ENCODE data around the gene TSPAN5. TPM values are rescaled to one million over a fixed set of nuclear protein-coding genes. Genes with fewer than 3 reads are reported as not detected.

The TSPAN5 gene
- polyA plus RNA-seq, 3 donors from 2014 or later: 21.9 to 37.8 (median 27.2) TPM

- DNase-seq: no peak
- peaks cover 24 to 29% of the 10 kb centered on the region in 2 donors for H3K4me1 Mint-ChIP-seq
- no peaks in the 10 kb centered on the region for H3K9me3 Mint-ChIP-seq
- peaks cover 0 to 7% (median 0%) of the 10 kb centered on the region in 3 donors for H3K36me3 Mint-ChIP-seq
- H3K27ac Mint-ChIP-seq: no peak overlapping the region
- no peak overlapping the region for H3K4me3 Mint-ChIP-seq
- peaks cover 2 to 6% (median 4%) of the 10 kb centered on the region in 3 donors for H3K27me3 Mint-ChIP-seq (ENCODE audit: low read depth in 3 of 3)
Measured at GRCh38 chr4:98652996-98653395, 5.4 kb downstream of the TSPAN5 start.

GRCh38 chr4:98648602-98649001 lies 9.8 kb downstream of the TSPAN5 start:
- Mint-ChIP-seq H3K4me3 (no peak overlapping the region), H3K9me3 (no peaks in the 10 kb centered on the region), H3K27ac (no peak overlapping the region), H3K36me3 (no peaks in the 10 kb centered on the region), H3K27me3 (ENCODE audit: low read depth in 3 of 3) (peaks cover 0 to 4% (median 3%) of the 10 kb centered on the region in 3 donors), H3K4me1 (peaks cover 6 to 14% of the 10 kb centered on the region in 2 donors)
- no peak for DNase-seq

- no peaks in the 10 kb centered on the region for H3K9me3 Mint-ChIP-seq
- no peak overlapping the region for H3K27ac Mint-ChIP-seq
- peaks cover 20 to 36% of the 10 kb centered on the region in 2 donors for H3K4me1 Mint-ChIP-seq
- H3K4me3 Mint-ChIP-seq: no peak overlapping the region
- no peaks in the 10 kb centered on the region for H3K36me3 Mint-ChIP-seq
- H3K27me3 Mint-ChIP-seq (ENCODE audit: low read depth in 3 of 3): peaks cover 0 to 4% (median 3%) of the 10 kb centered on the region in 3 donors
- DNase-seq: no peak
Measured at GRCh38 chr4:98646422-98646821, 12.0 kb downstream of the TSPAN5 start.

- H3K27me3 Mint-ChIP-seq (ENCODE audit: low read depth in 3 of 3): peaks cover 0 to 4% (median 3%) of the 10 kb centered on the region in 3 donors
- no peak overlapping the region for H3K27ac Mint-ChIP-seq
- no peak for DNase-seq
- H3K9me3 Mint-ChIP-seq: no peaks in the 10 kb centered on the region
- H3K4me3 Mint-ChIP-seq: no peak overlapping the region
- peaks cover 20 to 43% of the 10 kb centered on the region in 2 donors for H3K4me1 Mint-ChIP-seq
- H3K36me3 Mint-ChIP-seq: no peaks in the 10 kb centered on the region
Measured at GRCh38 chr4:98645527-98645926, 12.9 kb downstream of the TSPAN5 start.

GRCh38 chr4:98643755-98644154 lies 14.7 kb downstream of the TSPAN5 start:
- Mint-ChIP-seq H3K36me3 (peaks cover 0 to 3% (median 0%) of the 10 kb centered on the region in 3 donors), H3K27ac (peak overlapping the region in 2 of 6 donors; percentile 7 to 13), H3K27me3 (ENCODE audit: low read depth in 3 of 3) (peaks cover 0 to 3% (median 2%) of the 10 kb centered on the region in 3 donors), H3K4me1 (peaks cover 34 to 60% of the 10 kb centered on the region in 2 donors), H3K9me3 (no peaks in the 10 kb centered on the region), H3K4me3 (no peak overlapping the region)
- no peak for DNase-seq

GRCh38 chr4:98642991-98643426 lies 15.4 kb downstream of the TSPAN5 start:
- no peak for DNase-seq
- no peak overlapping the region for H3K27ac Mint-ChIP-seq
- H3K27me3 Mint-ChIP-seq (ENCODE audit: low read depth in 3 of 3): peaks cover 0 to 3% (median 2%) of the 10 kb centered on the region in 3 donors
- H3K4me1 Mint-ChIP-seq: peaks cover 37 to 66% of the 10 kb centered on the region in 2 donors
- H3K9me3 Mint-ChIP-seq: no peaks in the 10 kb centered on the region
- no peak overlapping the region for H3K4me3 Mint-ChIP-seq
- H3K36me3 Mint-ChIP-seq: peaks cover 0 to 3% (median 0%) of the 10 kb centered on the region in 3 donors

DNA sequence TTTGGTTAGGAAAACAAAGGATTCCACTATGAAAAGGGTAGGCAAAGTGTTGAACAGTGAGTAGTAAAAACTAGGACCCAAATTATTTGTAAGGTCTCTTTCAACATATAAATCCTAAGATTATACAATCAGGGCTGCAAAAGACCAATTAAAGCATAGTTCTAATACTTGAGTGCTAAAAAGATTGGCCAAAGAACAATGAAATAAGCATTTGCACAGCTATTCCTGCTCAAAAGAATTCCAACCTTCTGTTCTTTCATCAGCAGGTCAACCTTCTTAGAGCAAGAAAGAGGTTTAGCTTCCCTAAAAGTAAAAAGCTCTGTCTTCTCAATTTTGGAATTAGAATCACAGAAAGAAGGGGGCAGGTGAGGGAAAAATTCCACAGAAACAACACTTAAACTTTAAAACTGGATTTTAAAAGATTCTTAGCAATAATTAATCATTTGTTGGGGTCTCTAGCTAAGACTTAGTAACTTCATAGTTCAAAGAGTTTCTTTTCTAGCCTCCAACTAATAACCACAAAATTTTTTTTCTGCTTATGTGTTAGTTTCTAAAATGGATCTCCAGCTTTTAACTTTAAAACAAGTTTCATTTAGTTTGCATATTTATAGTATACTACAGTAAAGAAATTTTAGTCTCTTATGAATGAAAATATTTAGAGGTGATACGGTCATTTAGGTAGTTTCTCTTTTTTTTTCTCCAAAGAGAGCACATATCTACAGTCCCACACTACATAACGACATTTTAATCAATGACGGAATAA lies 16.3 kb downstream of the TSPAN5 start:
- Mint-ChIP-seq H3K27me3 (ENCODE audit: low read depth in 3 of 3) (peaks cover 0 to 3% (median 2%) of the 10 kb centered on the region in 3 donors), H3K4me3 (peak overlapping the region in 1 of 5 donors; percentile 31), H3K4me1 (peaks cover 37 to 66% of the 10 kb centered on the region in 2 donors), H3K36me3 (peaks cover 0 to 3% (median 0%) of the 10 kb centered on the region in 3 donors), H3K27ac (peak overlapping the region in 4 of 6 donors; percentile 8 to 39 (median 18)), H3K9me3 (no peaks in the 10 kb centered on the region)
- no peak for DNase-seq

DNA sequence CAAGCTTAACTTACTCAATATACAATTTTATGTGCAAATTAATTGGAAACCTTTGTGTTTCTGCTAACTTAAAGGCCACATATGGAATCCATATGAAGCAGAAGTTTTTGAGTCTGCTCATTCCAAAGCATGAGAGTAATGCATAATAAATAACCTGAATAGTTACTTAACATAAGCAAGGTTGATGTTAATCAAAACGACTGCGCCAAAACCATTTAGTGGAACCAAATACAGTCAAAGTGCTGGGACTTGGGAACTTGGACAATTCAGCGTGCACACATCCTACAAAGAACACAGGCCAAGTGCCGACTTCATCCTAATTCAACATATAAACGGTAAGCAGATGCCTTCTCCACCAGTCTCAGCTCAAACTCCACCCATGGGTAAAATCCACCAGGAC lies 17.0 kb downstream of the TSPAN5 start:
- H3K27ac Mint-ChIP-seq: peak overlapping the region in 4 of 6 donors; percentile 8 to 39 (median 18)
- no peak for DNase-seq
- peaks cover 0 to 3% (median 2%) of the 10 kb centered on the region in 3 donors for H3K27me3 Mint-ChIP-seq (ENCODE audit: low read depth in 3 of 3)
- no peaks in the 10 kb centered on the region for H3K9me3 Mint-ChIP-seq
- H3K36me3 Mint-ChIP-seq: peaks cover 0 to 3% (median 0%) of the 10 kb centered on the region in 3 donors
- H3K4me1 Mint-ChIP-seq: peaks cover 37 to 66% of the 10 kb centered on the region in 2 donors
- peak overlapping the region in 2 of 5 donors; percentile 17 to 30 for H3K4me3 Mint-ChIP-seq

GRCh38 chr4:98639523-98639922 lies 18.9 kb downstream of the TSPAN5 start:
- H3K27ac Mint-ChIP-seq: peak overlapping the region; percentile 81 to 95 (median 88)
- peak; percentile 29 to 38 (median 32) for DNase-seq
- H3K9me3 Mint-ChIP-seq: no peaks in the 10 kb centered on the region
- peaks cover 37 to 61% of the 10 kb centered on the region in 2 donors for H3K4me1 Mint-ChIP-seq
- H3K27me3 Mint-ChIP-seq (ENCODE audit: low read depth in 3 of 3): peaks cover 0 to 4% (median 0%) of the 10 kb centered on the region in 3 donors
- H3K4me3 Mint-ChIP-seq: peak overlapping the region; percentile 76 to 95 (median 84)
- peaks cover 0 to 3% (median 0%) of the 10 kb centered on the region in 3 donors for H3K36me3 Mint-ChIP-seq

GRCh38 chr4:98639108-98639507 lies 19.3 kb downstream of the TSPAN5 start:
- H3K27ac Mint-ChIP-seq: peak overlapping the region; percentile 81 to 95 (median 88)
- H3K4me3 Mint-ChIP-seq: peak overlapping the region; percentile 76 to 95 (median 84)
- no peak for DNase-seq
- peaks cover 0 to 4% (median 0%) of the 10 kb centered on the region in 3 donors for H3K27me3 Mint-ChIP-seq (ENCODE audit: low read depth in 3 of 3)
- peaks cover 37 to 56% of the 10 kb centered on the region in 2 donors for H3K4me1 Mint-ChIP-seq
- no peaks in the 10 kb centered on the region for H3K9me3 Mint-ChIP-seq
- peaks cover 0 to 3% (median 0%) of the 10 kb centered on the region in 3 donors for H3K36me3 Mint-ChIP-seq

DNA sequence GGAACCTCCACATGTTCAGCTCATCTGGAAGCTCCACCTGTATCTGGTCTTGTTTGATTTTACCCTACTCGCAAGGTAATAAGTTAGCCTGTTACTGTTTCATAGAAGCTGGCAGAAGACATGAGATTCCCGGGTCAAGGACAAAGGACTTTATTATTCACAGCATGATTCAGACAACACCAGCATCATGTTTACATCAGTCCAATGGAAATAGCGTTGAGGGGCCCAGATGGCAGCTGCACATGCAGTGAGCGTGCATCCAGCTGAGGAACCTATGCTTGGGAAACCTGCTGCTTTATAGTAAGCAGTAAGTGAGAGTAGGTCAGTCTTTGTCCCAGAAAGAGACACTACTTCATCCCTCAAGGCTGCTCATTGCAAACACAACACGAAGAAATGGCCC lies 19.8 kb downstream of the TSPAN5 start:
- Mint-ChIP-seq H3K9me3 (no peaks in the 10 kb centered on the region), H3K27ac (peak overlapping the region in 5 of 6 donors; percentile 41 to 86 (median 57)), H3K4me3 (peak overlapping the region; percentile 39 to 95 (median 84)), H3K4me1 (peaks cover 33 to 52% of the 10 kb centered on the region in 2 donors), H3K36me3 (peaks cover 0 to 3% (median 0%) of the 10 kb centered on the region in 3 donors), H3K27me3 (ENCODE audit: low read depth in 3 of 3) (peaks cover 0 to 4% (median 0%) of the 10 kb centered on the region in 3 donors)
- DNase-seq: no peak

- Mint-ChIP-seq H3K36me3 (peaks cover 0 to 4% (median 0%) of the 10 kb centered on the region in 3 donors), H3K9me3 (no peaks in the 10 kb centered on the region), H3K27me3 (ENCODE audit: low read depth in 3 of 3) (peaks cover 0 to 2% (median 0%) of the 10 kb centered on the region in 3 donors), H3K4me3 (no peak overlapping the region), H3K4me1 (peaks cover 6 to 8% of the 10 kb centered on the region in 2 donors), H3K27ac (no peak overlapping the region)
- DNase-seq: no peak
Measured at GRCh38 chr4:98634061-98634460, 24.4 kb downstream of the TSPAN5 start.

DNA sequence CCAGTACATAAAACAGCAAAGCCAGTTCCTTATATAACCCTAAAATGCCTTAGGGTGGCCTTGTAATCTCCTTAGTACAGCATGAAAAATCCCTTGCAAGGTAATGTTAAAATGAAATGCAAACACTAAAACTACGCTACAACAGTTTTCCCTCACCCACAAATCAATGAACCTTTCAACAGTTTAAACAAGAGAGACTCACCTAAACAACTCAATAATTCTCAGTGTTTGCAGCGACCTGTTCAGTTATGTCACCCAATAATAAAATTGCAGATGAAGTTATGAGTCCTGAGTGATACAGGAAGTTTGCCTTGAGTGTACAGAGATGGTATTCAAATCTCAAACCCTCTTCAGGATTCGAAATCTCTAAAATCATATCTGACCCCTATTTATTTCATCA lies 25.3 kb downstream of the TSPAN5 start:
- Mint-ChIP-seq H3K4me3 (no peak overlapping the region), H3K36me3 (peaks cover 0 to 4% (median 0%) of the 10 kb centered on the region in 3 donors), H3K4me1 (no peaks in the 10 kb centered on the region), H3K27ac (no peak overlapping the region), H3K9me3 (no peaks in the 10 kb centered on the region), H3K27me3 (ENCODE audit: low read depth in 3 of 3) (peaks cover 0 to 2% (median 0%) of the 10 kb centered on the region in 3 donors)
- no peak for DNase-seq

DNA sequence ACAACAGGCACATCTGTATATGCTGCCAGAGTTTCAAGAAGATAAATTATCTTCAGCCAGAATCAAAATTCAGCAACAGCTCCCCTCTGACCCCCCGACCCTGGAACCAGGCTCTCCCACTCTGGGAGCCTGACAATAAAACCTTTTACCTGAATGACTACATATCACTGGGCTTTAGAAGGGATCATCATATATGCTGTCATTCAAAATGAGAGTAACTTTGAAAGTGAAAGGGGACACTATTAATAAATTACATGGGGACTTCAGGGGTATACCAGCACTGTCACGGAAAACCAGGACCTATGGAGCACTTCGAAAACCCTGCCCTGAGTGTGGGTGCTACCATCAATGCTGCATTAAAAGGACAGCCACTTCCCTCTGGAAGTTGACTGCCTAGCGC lies 26.2 kb downstream of the TSPAN5 start:
- peak overlapping the region in 1 of 6 donors; percentile 19 for H3K27ac Mint-ChIP-seq
- H3K36me3 Mint-ChIP-seq: peaks cover 0 to 4% (median 0%) of the 10 kb centered on the region in 3 donors
- H3K27me3 Mint-ChIP-seq (ENCODE audit: low read depth in 3 of 3): peaks cover 0 to 2% (median 0%) of the 10 kb centered on the region in 3 donors
- DNase-seq: no peak
- peaks cover 2 to 9% of the 10 kb centered on the region in 2 donors for H3K4me1 Mint-ChIP-seq
- no peaks in the 10 kb centered on the region for H3K9me3 Mint-ChIP-seq
- H3K4me3 Mint-ChIP-seq: no peak overlapping the region
